Astrocyte of the spinal cord (primary cell): Measurements from ENCODE around the gene PRSS27.

ENCODE experiments used
- DNase-seq: peaks from one replicate; pipeline ENCODE4 v3.0.0; 2011; ENCODE audit warnings: low read depth, low spot score
- H3K4me3 ChIP-seq: 2 replicates; pipeline ENCODE4 v1.5.1; 2011; ENCODE audit warnings: low read depth, mild to moderate bottlenecking, low read length, moderate library complexity
- in situ Hi-C: cut with HindIII; loops from 2 replicates; pipeline ENCODE4 v1.10.0; 2017; ENCODE audit warnings: low sequenced_read_pairs
- TF ChIP-seq, protein P1 (sequence below): IDR thresholded peaks from 2 replicates; pipeline ENCODE4 v1.5.1; 2012; ENCODE audit warnings: low read depth, mild to moderate bottlenecking, low read length, inconsistent platforms

The PRSS27 gene

GRCh38 chr16:2752035-2752849 is 32.2 kb upstream of the PRSS27 start, which contains the start of gene SRRM2:
TSS of gene SRRM2 (plus strand) at chr16:2752638. CDS start at chr16:2756365, 3,727 bp downstream.
- TF ChIP-seq, protein P1, sequence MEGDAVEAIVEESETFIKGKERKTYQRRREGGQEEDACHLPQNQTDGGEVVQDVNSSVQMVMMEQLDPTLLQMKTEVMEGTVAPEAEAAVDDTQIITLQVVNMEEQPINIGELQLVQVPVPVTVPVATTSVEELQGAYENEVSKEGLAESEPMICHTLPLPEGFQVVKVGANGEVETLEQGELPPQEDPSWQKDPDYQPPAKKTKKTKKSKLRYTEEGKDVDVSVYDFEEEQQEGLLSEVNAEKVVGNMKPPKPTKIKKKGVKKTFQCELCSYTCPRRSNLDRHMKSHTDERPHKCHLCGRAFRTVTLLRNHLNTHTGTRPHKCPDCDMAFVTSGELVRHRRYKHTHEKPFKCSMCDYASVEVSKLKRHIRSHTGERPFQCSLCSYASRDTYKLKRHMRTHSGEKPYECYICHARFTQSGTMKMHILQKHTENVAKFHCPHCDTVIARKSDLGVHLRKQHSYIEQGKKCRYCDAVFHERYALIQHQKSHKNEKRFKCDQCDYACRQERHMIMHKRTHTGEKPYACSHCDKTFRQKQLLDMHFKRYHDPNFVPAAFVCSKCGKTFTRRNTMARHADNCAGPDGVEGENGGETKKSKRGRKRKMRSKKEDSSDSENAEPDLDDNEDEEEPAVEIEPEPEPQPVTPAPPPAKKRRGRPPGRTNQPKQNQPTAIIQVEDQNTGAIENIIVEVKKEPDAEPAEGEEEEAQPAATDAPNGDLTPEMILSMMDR: no peak
- in situ Hi-C loops: no loop called here
- H3K4me3 ChIP-seq: peak within 1 kb of the TSS; percentile 64
- DNase-seq: peak; percentile 98

- in situ Hi-C loops: no loop called here
- DNase-seq: no peak
- TF ChIP-seq, protein P1: no peak
- peak overlapping the region; percentile 64 for H3K4me3 ChIP-seq
These were observed 31.6 kb upstream of the PRSS27 start for GRCh38 chr16:2751577-2752034.

DNA sequence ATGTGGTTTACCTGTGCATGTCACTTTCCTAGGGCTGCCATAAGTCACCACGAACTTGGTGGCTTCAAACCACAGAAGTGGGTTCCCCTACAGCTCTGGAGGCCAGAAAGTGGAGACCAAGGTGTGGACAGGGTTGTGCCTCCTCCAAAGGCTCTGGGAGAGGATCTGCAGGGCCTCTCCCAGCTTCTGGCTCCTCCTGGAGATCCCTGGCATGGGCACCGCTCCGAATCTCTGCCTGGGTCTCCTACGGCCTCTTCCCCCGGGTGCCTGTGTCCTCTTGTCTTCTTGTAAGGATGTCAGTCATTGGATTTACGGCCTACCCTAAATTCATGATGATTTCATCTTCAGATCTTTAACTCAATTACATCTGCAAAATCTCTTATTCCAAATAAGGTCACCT is 29.9 kb upstream of the PRSS27 start:
- no peak overlapping the region for H3K4me3 ChIP-seq
- TF ChIP-seq, protein P1: no peak
- in situ Hi-C loops: no loop called here
- no peak for DNase-seq

GRCh38 chr16:2749476-2749875 is 29.5 kb upstream of the PRSS27 start:
- in situ Hi-C loops: no loop called here
- no peak for DNase-seq
- TF ChIP-seq, protein P1: no peak
- no peak overlapping the region for H3K4me3 ChIP-seq

DNA sequence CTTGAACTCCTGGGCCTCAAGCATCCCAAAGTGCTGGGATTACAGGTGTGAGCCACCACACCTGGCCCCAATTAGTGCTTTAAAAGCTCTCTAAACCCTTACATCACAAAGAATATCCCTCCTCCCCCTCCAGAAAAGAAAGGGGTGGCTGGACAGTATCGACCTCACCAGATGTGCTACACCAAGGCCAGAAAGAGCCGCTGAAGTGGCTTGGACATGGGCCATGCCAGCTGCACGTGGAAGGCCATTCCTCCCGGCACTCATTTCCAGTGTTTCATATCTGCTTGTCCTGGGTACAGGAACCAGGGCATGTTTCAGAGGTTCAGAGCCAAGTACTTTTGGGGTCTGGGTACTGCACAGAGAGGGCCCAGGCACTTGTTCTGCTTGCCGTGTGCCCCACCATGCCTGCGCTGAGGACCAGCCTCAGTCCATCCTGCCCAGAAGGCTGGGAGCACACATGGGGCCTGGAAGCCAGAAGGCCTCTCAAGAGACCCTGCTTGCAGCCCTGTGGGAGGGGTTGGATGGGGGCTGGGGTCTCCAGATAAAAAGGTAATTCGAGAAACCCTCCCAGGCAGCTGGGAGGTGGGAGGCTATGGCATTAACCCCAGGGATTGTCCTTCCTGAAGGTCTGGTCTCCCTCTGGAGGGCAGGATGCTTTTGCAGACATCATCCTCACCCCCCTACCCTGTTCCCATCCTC is 28.9 kb upstream of the PRSS27 start:
- in situ Hi-C loops: no loop called here
- TF ChIP-seq, protein P1: no peak
- no peak overlapping the region for H3K4me3 ChIP-seq

DNA sequence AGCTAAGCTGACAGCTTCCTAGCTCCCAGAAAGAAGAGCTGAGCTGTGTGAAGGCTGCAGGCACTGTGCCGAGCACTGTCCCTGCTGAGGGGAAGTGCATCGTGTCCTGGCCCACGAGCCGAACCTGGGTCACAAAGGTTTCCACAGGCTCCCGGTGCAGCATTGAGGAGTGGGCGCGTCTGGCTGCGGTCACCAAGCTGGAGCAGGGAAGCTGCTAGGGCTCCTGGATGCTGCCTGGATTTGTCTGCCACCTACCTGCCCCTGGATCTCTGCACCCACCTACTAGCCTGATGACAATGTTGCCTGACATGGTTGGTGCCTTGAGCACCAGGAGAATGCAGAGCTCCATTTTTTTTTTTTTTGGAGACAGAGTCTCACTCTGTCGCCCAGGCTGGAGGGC is 25.9 kb upstream of the PRSS27 start:
- TF ChIP-seq, protein P1: no peak
- in situ Hi-C loops: no loop called here
- DNase-seq: no peak
- no peak overlapping the region for H3K4me3 ChIP-seq

More for the DNA sequence above, 28.9 kb upstream of the PRSS27 start:
- DNase-seq: no peak
